Panc1 (cell line): ENCODE results near the gene IL21R.

Experiments used
- CTCF ChIP-seq: fragments of 450-650 bp; IDR thresholded peaks from 2 replicates; pipeline ENCODE4 v1.5.1; 2017; ENCODE audit warnings: mild to moderate bottlenecking
- POLR2AphosphoS5 ChIP-seq: IDR thresholded peaks from 2 replicates; pipeline ENCODE4 v1.6.1; 2012; ENCODE audit warnings: mild to moderate bottlenecking, low read depth, low read length, moderate library complexity
- REST ChIP-seq, 2 experiments: IDR thresholded peaks; 2 replicates each; pipeline ENCODE4 v1.6.1; 2011 to 2012; ENCODE audit warnings: low read depth in 2 of 2, control low read depth in 1 of 2, low read length in 1 of 2, mild to moderate bottlenecking in 1 of 2, moderate library complexity in 1 of 2; ENCODE audit not compliant: insufficient read depth in 1 of 2

- no peak for TF ChIP-seq POLR2AphosphoS5
- TF ChIP-seq REST (IDR thresholded peaks at IDR 0.05; ENCODE audit: insufficient read depth in 1 of 2, low read depth in 2 of 2, low read length in 1 of 2), result no peak
- no peak for TF ChIP-seq CTCF
These were observed 48.2 kb downstream of the IL21R start for GRCh38 chr16:27450196-27450549.
